IMR-90 (cell line): Measurements from ENCODE around the gene MIB1. TPM values are rescaled to one million over a fixed set of nuclear protein-coding genes. Genes with fewer than 3 reads are reported as not detected.

Experiments
- ATAC-seq: fragments of 200-7000 bp; cut with Tn5 transposase; 2 replicates; pipeline ENCODE4 v1.9.1; 2020; ENCODE audit warnings: low read depth, mild to moderate bottlenecking, moderate library complexity
- BruUV-seq: library from RNA; stranded (reverse); fragments of 400-500 nt; replicated peaks from 2 replicates; lab custom pipeline; 2021; lab: Mats Ljungman, UMichigan
- CTCF ChIA-PET: fragments of 300-600 bp; formaldehyde crosslinking; extraction: SDS; loops from one replicate; lab custom pipeline; 2021; ENCODE audit warnings: antibody characterized with exemption; lab: Yijun Ruan, JAX
- POLR2A ChIA-PET: fragments of 300-600 bp; sonication (Branson Sonifier 250); formaldehyde crosslinking; loops from one replicate; lab custom pipeline; 2022; ENCODE audit warnings: antibody characterized with exemption; ENCODE audit not compliant: unreplicated experiment; lab: Charles Lee
- DNase-seq: peaks from one replicate; pipeline ENCODE4 v3.0.0; 2013
- H2AFZ ChIP-seq: replicated peaks from 2 replicates; pipeline ENCODE3; 2013; ENCODE audit warnings: low read length, mild to moderate bottlenecking; ENCODE audit not compliant: poor library complexity
- H2AK5ac ChIP-seq: 2 replicates; pipeline ENCODE4 v1.6.1; 2013; ENCODE audit warnings: low read depth, low read length, inconsistent platforms
- H2AK9ac ChIP-seq: replicated peaks from 2 replicates; pipeline ENCODE3; 2013; ENCODE audit warnings: mild to moderate bottlenecking, low read depth, low read length, moderate library complexity; ENCODE audit not compliant: poor library complexity
- H2BK120ac ChIP-seq: 2 replicates; pipeline ENCODE4 v1.6.1; 2013; ENCODE audit warnings: low read depth, low read length, inconsistent platforms
- H2BK15ac ChIP-seq: 3 replicates; pipeline ENCODE4 v1.6.1; 2013; ENCODE audit warnings: low read depth, low read length, inconsistent platforms
- H2BK20ac ChIP-seq: 2 replicates; pipeline ENCODE4 v1.6.1; 2013; ENCODE audit warnings: low read depth, mild to moderate bottlenecking, inconsistent platforms, low read length, moderate library complexity
- H2BK5ac ChIP-seq: 2 replicates; pipeline ENCODE4 v1.6.1; 2013; ENCODE audit warnings: mild to moderate bottlenecking, low read depth, low read length, inconsistent platforms; ENCODE audit not compliant: poor library complexity, severe bottlenecking
- H3K14ac ChIP-seq: replicated peaks from 2 replicates; pipeline ENCODE4 v1.6.1; 2013; ENCODE audit warnings: low read depth, low read length, inconsistent platforms
- H3K18ac ChIP-seq: 2 replicates; pipeline ENCODE4 v1.6.1; 2013; ENCODE audit warnings: low read depth, low read length, control low read depth
- H3K23ac ChIP-seq: 2 replicates; pipeline ENCODE4 v1.6.1; 2013; ENCODE audit warnings: low read depth, low read length, inconsistent platforms
- H3K27ac ChIP-seq: 2 replicates; pipeline ENCODE4 v1.5.1; 2013; ENCODE audit warnings: mild to moderate bottlenecking, control low read depth, low read length; ENCODE audit not compliant: insufficient read depth
- H3K27me3 ChIP-seq: 2 replicates; pipeline ENCODE4 v1.6.1; 2013; ENCODE audit warnings: low read length; ENCODE audit not compliant: control insufficient read depth, insufficient read depth
- H3K36me3 ChIP-seq: 2 replicates; pipeline ENCODE4 v1.6.1; 2013; ENCODE audit warnings: low read length, mixed read lengths; ENCODE audit not compliant: control insufficient read depth, insufficient read depth
- H3K4ac ChIP-seq: 2 replicates; pipeline ENCODE4 v1.6.1; 2013; ENCODE audit warnings: low read depth, low read length, inconsistent platforms
- H3K4me1 ChIP-seq: 2 replicates; pipeline ENCODE4 v1.6.1; 2013; ENCODE audit warnings: low read length, mixed read lengths; ENCODE audit not compliant: control insufficient read depth, insufficient read depth
- H3K4me2 ChIP-seq: 2 replicates; pipeline ENCODE4 v1.6.1; 2013; ENCODE audit warnings: low read depth, mild to moderate bottlenecking, control low read depth, low read length, moderate library complexity
- H3K4me3 ChIP-seq: 2 replicates; pipeline ENCODE4 v1.5.1; 2013; ENCODE audit warnings: low read depth, mild to moderate bottlenecking, control low read depth, low read length, moderate library complexity; ENCODE audit not compliant: insufficient read depth
- H3K56ac ChIP-seq: 2 replicates; pipeline ENCODE4 v1.6.1; 2013; ENCODE audit warnings: low read length, inconsistent platforms; ENCODE audit not compliant: insufficient read depth; ENCODE audit errors: extremely low read depth
- H3K79me1 ChIP-seq, 2 experiments: 2 replicates each; pipeline ENCODE4 v1.6.1; 2013; ENCODE audit warnings: low read length in 2 of 2, inconsistent platforms in 1 of 2, low read depth in 1 of 2
- H3K9ac ChIP-seq: 2 replicates; pipeline ENCODE4 v1.6.1; 2013; ENCODE audit warnings: low read depth, low read length, control low read depth
- H3K9me1 ChIP-seq: 2 replicates; pipeline ENCODE4 v1.6.1; 2013; ENCODE audit warnings: low read length, inconsistent platforms; ENCODE audit not compliant: insufficient read depth
- H3K9me3 ChIP-seq: 2 replicates; pipeline ENCODE4 v1.6.1; 2013; ENCODE audit warnings: low read length; ENCODE audit not compliant: control insufficient read depth, insufficient read depth
- H4K20me1 ChIP-seq: 2 replicates; pipeline ENCODE4 v1.6.1; 2013; ENCODE audit warnings: low read length, inconsistent platforms; ENCODE audit not compliant: insufficient read depth
- H4K5ac ChIP-seq: 2 replicates; pipeline ENCODE4 v1.6.1; 2013; ENCODE audit warnings: mild to moderate bottlenecking, low read depth, low read length, control low read depth
- H4K8ac ChIP-seq, 2 experiments: 2 replicates each; pipeline ENCODE4 v1.6.1; 2013; ENCODE audit warnings: low read depth in 2 of 2, low read length in 2 of 2, control low read depth in 1 of 2, inconsistent platforms in 1 of 2
- H4K91ac ChIP-seq: 2 replicates; pipeline ENCODE4 v1.6.1; 2013; ENCODE audit warnings: low read depth, low read length, inconsistent platforms; ENCODE audit not compliant: insufficient read depth
- CEBPB ChIP-seq: IDR thresholded peaks from 2 replicates; pipeline ENCODE4 v1.6.1; 2012; ENCODE audit warnings: low read depth, low read length, improper control_type of control experiment
- CHD1 ChIP-seq: IDR thresholded peaks from 2 replicates; pipeline ENCODE4 v1.6.1; 2012; ENCODE audit warnings: low read depth, low read length, improper control_type of control experiment
- FOS ChIP-seq: fragments of 150-350 bp; IDR thresholded peaks from 2 replicates; pipeline ENCODE4 v1.6.1; 2016; ENCODE audit warnings: low read depth, low read length
- MAFK ChIP-seq: IDR thresholded peaks from 2 replicates; pipeline ENCODE4 v1.6.1; 2012; ENCODE audit warnings: low read depth, low read length, improper control_type of control experiment
- MXI1 ChIP-seq: IDR thresholded peaks from 2 replicates; pipeline ENCODE4 v1.6.1; 2012; ENCODE audit warnings: low read depth, mild to moderate bottlenecking, low read length, moderate library complexity, borderline replicate concordance
- NFE2L2 ChIP-seq: fragments of 150-350 bp; IDR thresholded peaks from 2 replicates; pipeline ENCODE4 v1.6.1; 2016; ENCODE audit warnings: low read depth, mild to moderate bottlenecking, low read length
- POLR2A ChIP-seq: IDR thresholded peaks from 2 replicates; pipeline ENCODE4 v1.6.1; 2012; ENCODE audit warnings: mild to moderate bottlenecking, low read depth, low read length
- RAD21 ChIP-seq: IDR thresholded peaks from 2 replicates; pipeline ENCODE4 v1.6.1; 2012; ENCODE audit warnings: low read length, improper control_type of control experiment
- RCOR1 ChIP-seq: IDR thresholded peaks from 2 replicates; pipeline ENCODE4 v1.6.1; 2012; ENCODE audit warnings: mild to moderate bottlenecking, low read length, improper control_type of control experiment; ENCODE audit not compliant: insufficient replicate concordance
- RFX5 ChIP-seq: IDR thresholded peaks from 2 replicates; pipeline ENCODE4 v1.8.0; 2012; ENCODE audit warnings: low read depth, mild to moderate bottlenecking, low read length, moderate library complexity
- SMC3 ChIP-seq: fragments of 150-350 bp; IDR thresholded peaks from 2 replicates; pipeline ENCODE4 v1.6.1; 2016; ENCODE audit warnings: low read depth, mild to moderate bottlenecking, antibody characterized with exemption, low read length, moderate library complexity
- whole genome bisulfite sequencing, 2 experiments: methylation state at CpG; one replicate each; pipeline versions ENCODE4 v1.1.5 to v1.1.7; 2013; ENCODE audit warnings: missing lambda C conversion rate in 2 of 2; ENCODE audit not compliant: insufficient read length in 1 of 2; ENCODE audit errors: extremely low coverage in 2 of 2; 5-methylcytosine and 5-hydroxymethylcytosine counted together
- dilution Hi-C: fragments of 300-500 bp; cut with HindIII; formaldehyde crosslinking; loops from one replicate; pipeline ENCODE4 v1.14.3; 2018; ENCODE audit warnings: low sequenced_read_pairs; ENCODE audit not compliant: unreplicated experiment
- in situ Hi-C: fragments of 300-500 bp; cut with MboI; formaldehyde crosslinking; loops from 3 replicates; pipeline ENCODE4 v1.14.3; 2019; ENCODE audit warnings: low sequenced_read_pairs, inconsistent platforms, mixed read lengths
- intact Hi-C: fragments of 100-400 bp; cut with micrococcal nuclease; formaldehyde crosslinking; loops from 2 replicates; pipeline ENCODE4 v1.10.0; 2022
- polyA plus RNA-seq, 3 experiments: library from polyadenylated mRNA; depleted of rRNA; stranded (reverse); fragments of >200 nt; gene quantifications; 2 replicates each; pipeline ENCODE4 v1.2.3, GENCODE V29; 2012; ENCODE audit warnings: low replicate concordance in 1 of 3
- total RNA-seq: library from RNA; depleted of rRNA; stranded (reverse); fragments of >200 nt; gene quantifications from 2 replicates; pipeline ENCODE4 v1.2.3, GENCODE V29; 2012
- TF ChIP-seq, protein P1 (sequence below): fragments of 150-350 bp; IDR thresholded peaks from 2 replicates; pipeline ENCODE4 v1.6.1; 2017; ENCODE audit warnings: mild to moderate bottlenecking, antibody characterized with exemption, low read length, low read depth
- TF ChIP-seq, protein P2 (sequence below): fragments of 150-350 bp; IDR thresholded peaks from 2 replicates; pipeline ENCODE4 v1.6.1; 2016; ENCODE audit warnings: low read depth, mild to moderate bottlenecking, low read length, moderate library complexity, borderline replicate concordance

MIB1 gene
- total and polyA plus RNA-seq, 2 of the 4 experiments (the other 2 are of a cell fraction): 5.9 to 80.1 TPM

DNA sequence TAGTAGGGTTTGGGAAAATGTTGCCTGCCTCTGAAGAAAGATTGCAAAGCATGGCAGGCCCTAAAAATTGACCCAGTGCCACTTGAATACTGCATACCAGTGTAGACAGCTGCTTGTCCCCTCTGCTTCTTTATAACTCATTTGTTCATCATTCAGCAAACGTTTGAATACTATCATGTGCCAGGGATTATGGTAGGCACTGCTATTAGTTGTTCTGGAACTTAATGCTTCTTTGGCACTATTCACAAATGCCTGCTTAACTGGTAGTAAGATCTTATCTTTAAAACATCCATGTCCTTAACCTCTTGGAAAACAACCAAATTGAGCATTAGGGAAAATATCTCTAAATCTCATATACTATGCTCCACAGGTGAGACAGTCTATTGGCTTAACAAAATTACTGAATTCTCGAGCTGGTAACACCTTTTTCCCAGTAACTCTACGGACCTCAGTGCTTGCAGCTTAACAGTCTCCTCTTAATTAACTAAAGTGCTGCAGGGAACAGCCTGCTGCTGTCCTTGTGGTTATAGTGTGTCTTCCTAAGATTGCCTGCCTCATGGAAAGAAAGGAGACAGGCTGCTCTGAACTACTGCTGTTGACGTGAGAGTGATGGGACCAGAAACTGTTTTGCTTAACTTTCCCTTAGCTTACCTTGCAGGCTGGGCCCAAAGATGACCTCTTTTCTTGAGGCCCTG, 93.2 kb downstream of the MIB1 start:
- H3K9me3 ChIP-seq: no peaks in the 10 kb centered on the region
- BruUV-seq: no TSS peak
- peaks cover 0 to 3% of the 10 kb centered on the region in 2 experiments; a peak in 1 of 4 replicates for H3K79me1 ChIP-seq
- no peak overlapping the region for H3K4me3 ChIP-seq
- H3K4me1 ChIP-seq: peaks cover 2% of the 10 kb centered on the region; the same call in 1 of the 2 replicates
- no peak overlapping the region for H3K4ac ChIP-seq
- ATAC-seq (no peak), DNase-seq (no peak)
- no peak overlapping the region for H2BK120ac ChIP-seq
- H3K27me3 ChIP-seq: no peaks in the 10 kb centered on the region
- H3K4me2 ChIP-seq: no peak overlapping the region
- H3K27ac ChIP-seq: no peak overlapping the region
- no peak overlapping the region for H2BK5ac ChIP-seq
- dilution Hi-C loops: no loop called here
- ChIA-PET POLR2A (no interaction called here), CTCF (interaction anchor here (0.6 to 1.4 kb wide), 3 partner anchors 10 to 749 kb away, joined by 4 to 5 read pairs (median 4); no protein-coding TSS in a partner anchor)
- TF ChIP-seq NFE2L2 (no peak), MAFK (no peak), RAD21 (no peak), MXI1 (no peak), CHD1 (no peak), RCOR1 (no peak), RFX5 (no peak), POLR2A (no peak), SMC3 (no peak), FOS (no peak), CEBPB (no peak)
- TF ChIP-seq, protein P1, sequence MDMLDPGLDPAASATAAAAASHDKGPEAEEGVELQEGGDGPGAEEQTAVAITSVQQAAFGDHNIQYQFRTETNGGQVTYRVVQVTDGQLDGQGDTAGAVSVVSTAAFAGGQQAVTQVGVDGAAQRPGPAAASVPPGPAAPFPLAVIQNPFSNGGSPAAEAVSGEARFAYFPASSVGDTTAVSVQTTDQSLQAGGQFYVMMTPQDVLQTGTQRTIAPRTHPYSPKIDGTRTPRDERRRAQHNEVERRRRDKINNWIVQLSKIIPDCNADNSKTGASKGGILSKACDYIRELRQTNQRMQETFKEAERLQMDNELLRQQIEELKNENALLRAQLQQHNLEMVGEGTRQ: no peak
- TF ChIP-seq, protein P2, sequence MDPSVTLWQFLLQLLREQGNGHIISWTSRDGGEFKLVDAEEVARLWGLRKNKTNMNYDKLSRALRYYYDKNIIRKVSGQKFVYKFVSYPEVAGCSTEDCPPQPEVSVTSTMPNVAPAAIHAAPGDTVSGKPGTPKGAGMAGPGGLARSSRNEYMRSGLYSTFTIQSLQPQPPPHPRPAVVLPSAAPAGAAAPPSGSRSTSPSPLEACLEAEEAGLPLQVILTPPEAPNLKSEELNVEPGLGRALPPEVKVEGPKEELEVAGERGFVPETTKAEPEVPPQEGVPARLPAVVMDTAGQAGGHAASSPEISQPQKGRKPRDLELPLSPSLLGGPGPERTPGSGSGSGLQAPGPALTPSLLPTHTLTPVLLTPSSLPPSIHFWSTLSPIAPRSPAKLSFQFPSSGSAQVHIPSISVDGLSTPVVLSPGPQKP: no peak
- no peak overlapping the region for H2BK15ac ChIP-seq
- 0 out of 2 replicates have a peak, but pooled peaks cover 2% of the 10 kb centered on the region for H3K9me1 ChIP-seq
- no peak overlapping the region for H3K18ac ChIP-seq
- intact Hi-C loops: no loop called here
- no peak overlapping the region for H3K9ac ChIP-seq
- no peak overlapping the region for H2BK20ac ChIP-seq
- no CpG with 5 or more reads among the region's 4 CpGs for WGBS, 2 experiments
- H4K91ac ChIP-seq: no peak overlapping the region
- H2AK5ac ChIP-seq: no peak overlapping the region
- no peak overlapping the region for H4K5ac ChIP-seq
- in situ Hi-C loops: no loop called here
- H4K20me1 ChIP-seq: no peaks in the 10 kb centered on the region
- no peak overlapping the region for H2AK9ac ChIP-seq
- no peak overlapping the region for H3K14ac ChIP-seq
- H2AFZ ChIP-seq: no peak overlapping the region
- H3K36me3 ChIP-seq: peaks cover 2% of the 10 kb centered on the region
- no peak overlapping the region for H3K23ac ChIP-seq
- H4K8ac ChIP-seq: no peak overlapping the region
- H3K56ac ChIP-seq: no peak overlapping the region
